K562 (cell line): ENCODE data around the gene SH2D3A. TPM values are rescaled to one million over a fixed set of nuclear protein-coding genes. Genes with fewer than 3 reads are reported as not detected.
A peak's percentile ranks its signal among the peaks of the same experiment; 100 is the strongest.

Experiments
- ATAC-seq: fragments of 200-7000 bp; cut with Tn5 transposase; 3 replicates; pipeline ENCODE4 v1.9.1; 2020; ENCODE audit warnings: moderate library complexity
- BruUV-seq: library from RNA; stranded (reverse); fragments of 400-500 nt; replicated peaks from 2 replicates; lab custom pipeline; 2021; lab: Mats Ljungman, UMichigan
- CTCF ChIA-PET: fragments of 300-600 bp; formaldehyde crosslinking; extraction: SDS; loops from one replicate; lab custom pipeline; 2021; ENCODE audit warnings: low intra/inter-chr PET ratio; lab: Yijun Ruan, JAX
- POLR2A ChIA-PET: fragments of 300-600, 350-650 bp; sonication (Branson Sonifier 250); formaldehyde crosslinking; extraction: SDS; loops from one replicate; lab custom pipeline; 2021; ENCODE audit warnings: antibody characterized with exemption, inconsistent platforms; lab: Yijun Ruan, JAX
- DNase-seq, 4 experiments: peaks; one replicate each; pipeline versions ENCODE4 v3.0.0 to v3.0.0-alpha.2; 2011 to 2018; ENCODE audit warnings: low spot score in 3 of 4, mixed read lengths in 3 of 4; ENCODE audit errors: extremely low read depth in 1 of 4
- FAIRE-seq: peaks from 2 replicates; lab custom pipeline; 2011; peaks lifted over from hg19 to GRCh38; lab: Jason Lieb, UNC
- H2AFZ ChIP-seq: 2 replicates; pipeline ENCODE4 v1.6.0; 2011; ENCODE audit warnings: low read depth, low read length, control low read depth, inconsistent platforms
- H3K27ac ChIP-seq: fragments of 200-600 bp; 3 replicates; pipeline ENCODE4 v1.8.0; 2011; ENCODE audit warnings: low read depth, mild to moderate bottlenecking, control low read depth, inconsistent platforms, low read length, moderate library complexity, mixed read lengths; ENCODE audit errors: extremely low read depth
- H3K27me3 ChIP-seq, 2 experiments: fragments of 300-600 bp in 1 of 2; 2 replicates in 1 of 2; 3 replicates in 1 of 2; pipeline versions ENCODE4 v1.6.0 to v1.8.0; 2011; ENCODE audit warnings: inconsistent platforms in 2 of 2, low read length in 2 of 2, mild to moderate bottlenecking in 1 of 2, mixed read lengths in 1 of 2, moderate library complexity in 1 of 2; ENCODE audit not compliant: control insufficient read depth in 2 of 2, insufficient read depth in 2 of 2
- H3K36me3 ChIP-seq: fragments of 300-600 bp; 3 replicates; pipeline ENCODE4 v1.8.0; 2011; ENCODE audit warnings: mild to moderate bottlenecking, low read length, inconsistent platforms; ENCODE audit not compliant: control insufficient read depth, insufficient read depth
- H3K4me1 ChIP-seq, 2 experiments: fragments of 200-600 bp in 1 of 2; replicated peaks in 1 of 2; 2 replicates in 1 of 2; 3 replicates in 1 of 2; pipeline versions ENCODE4 v1.5.1 to v1.8.0; 2011; ENCODE audit warnings: inconsistent platforms in 2 of 2, low read length in 2 of 2, mild to moderate bottlenecking in 1 of 2, mixed read lengths in 1 of 2, moderate library complexity in 1 of 2; ENCODE audit not compliant: control insufficient read depth in 2 of 2, insufficient read depth in 2 of 2
- H3K4me2 ChIP-seq: 2 replicates; pipeline ENCODE4 v1.6.1; 2011; ENCODE audit warnings: low read length, control low read depth, inconsistent platforms, mixed read lengths; ENCODE audit not compliant: insufficient read depth
- H3K4me3 ChIP-seq: fragments of 200-600 bp; sonication (generic), shearing (Covaris generic); 2 replicates; pipeline ENCODE4 v1.5.1; 2016; ENCODE audit warnings: control low read depth, inconsistent platforms
- H3K79me2 ChIP-seq: fragments of 200-600 bp; 3 replicates; pipeline ENCODE4 v1.8.0; 2011; ENCODE audit warnings: low read length, inconsistent platforms; ENCODE audit not compliant: control insufficient read depth, insufficient read depth
- H3K9ac ChIP-seq, 2 experiments: 2 replicates each; pipeline versions ENCODE4 v1.6.0 to v1.6.1; 2011; ENCODE audit warnings: low read depth in 2 of 2, low read length in 2 of 2, control low read depth in 1 of 2, inconsistent platforms in 1 of 2, mild to moderate bottlenecking in 1 of 2, mixed read lengths in 1 of 2; ENCODE audit not compliant: insufficient read depth in 1 of 2
- H3K9me1 ChIP-seq: one replicate; pipeline ENCODE4 v1.6.0; 2011; ENCODE audit warnings: inconsistent platforms, mild to moderate bottlenecking, low read length, moderate library complexity; ENCODE audit not compliant: control insufficient read depth, insufficient read depth
- H3K9me3 ChIP-seq: replicated peaks from 2 replicates; pipeline ENCODE4 v1.5.1; 2011; ENCODE audit warnings: low read depth, low read length, inconsistent platforms; ENCODE audit not compliant: control insufficient read depth, insufficient read depth
- H4K20me1 ChIP-seq: replicated peaks from 2 replicates; pipeline ENCODE4 v1.6.1; 2011; ENCODE audit warnings: low read length, inconsistent platforms, mixed read lengths; ENCODE audit not compliant: control insufficient read depth, insufficient read depth
- ARNT ChIP-seq, 2 experiments: fragments of 450-650 bp; IDR thresholded peaks; 2 replicates each; pipeline ENCODE4 v1.6.1; 2016; ENCODE audit warnings: mild to moderate bottlenecking in 1 of 2
- FOS ChIP-seq: IDR thresholded peaks from 3 replicates; pipeline ENCODE4 v1.6.1; 2011; ENCODE audit not compliant: insufficient read length; ENCODE audit errors: extremely low read depth
- HDAC6 ChIP-seq: IDR thresholded peaks from 2 replicates; pipeline ENCODE4 v1.6.1; 2012; ENCODE audit warnings: low read depth, mild to moderate bottlenecking, control low read depth, inconsistent platforms, low read length, moderate library complexity
- MEIS2 ChIP-seq: fragments of 450-650 bp; IDR thresholded peaks from 2 replicates; pipeline ENCODE4 v1.6.1; 2014; ENCODE audit warnings: mild to moderate bottlenecking; ENCODE audit not compliant: partially characterized antibody
- RAD51 ChIP-seq: fragments of 450-650 bp; IDR thresholded peaks from 2 replicates; pipeline ENCODE4 v1.7.1; 2016; ENCODE audit warnings: low read depth, mild to moderate bottlenecking, borderline replicate concordance
- TRIM28 ChIP-seq: fragments of 450-650 bp; IDR thresholded peaks from 2 replicates; pipeline ENCODE4 v1.6.1; 2017
- WGBS: fragments of 100-300 bp; shearing (Covaris generic); methylation state at CpG from one replicate; pipeline ENCODE4 v1.1.6; 2016; ENCODE audit warnings: low coverage, mixed read lengths; ENCODE audit not compliant: insufficient coverage; ENCODE audit errors: missing lambda C conversion rate; 5-methylcytosine and 5-hydroxymethylcytosine counted together
- in situ Hi-C: fragments of 300-500 bp; cut with MboI; formaldehyde crosslinking; loops from 4 replicates; pipeline ENCODE4 v1.15.0; 2018; ENCODE audit warnings: inconsistent platforms, mixed read lengths
- intact Hi-C: fragments of 100-400 bp; cut with micrococcal nuclease; formaldehyde crosslinking; loops from 2 replicates; pipeline ENCODE4 v1.14.2; 2022
- polyA plus RNA-seq, 8 experiments: library from polyadenylated mRNA; depleted of rRNA in 4 of 8; stranded (reverse) in 5 of 8; unstranded in 3 of 8; fragments of >200 nt; fragmentation: Nextera tagmentation in 2 of 8; fragmentation: Illumina TruSeq in 1 of 8; extraction: Ambion mirVana in 2 of 8; extraction: Trizol in 1 of 8; gene quantifications; 2 replicates each; pipeline versions ENCODE4 v1.2.1 to v1.2.3, GENCODE V29; 2011 to 2014; ENCODE audit warnings: inconsistent platforms in 1 of 8, missing spikeins in 1 of 8
- total RNA-seq, 7 experiments: library from RNA; depleted of rRNA in 6 of 7; stranded (reverse); fragments of >200 nt in 6 of 7; fragmentation: Illumina TruSeq in 2 of 7; extraction: Trizol in 2 of 7; gene quantifications; 2 replicates each; pipeline versions ENCODE4 v1.2.1 to v1.2.3, GENCODE V29; 2011 to 2021; ENCODE audit warnings: low replicate concordance in 1 of 7
- TF ChIP-seq, protein P1 (sequence below), 2 experiments: fragments of 450-650 bp; IDR thresholded peaks; 2 replicates each; pipeline ENCODE4 v1.6.1; 2018; ENCODE audit warnings: mild to moderate bottlenecking in 2 of 2, low read depth in 1 of 2; ENCODE audit not compliant: partially characterized antibody in 2 of 2
- TF ChIP-seq, protein P2 (sequence below), 2 experiments: IDR thresholded peaks in 1 of 2; conservative IDR thresholded peaks in 1 of 2; 2 replicates each; pipeline ENCODE4 v1.6.1; 2016; ENCODE audit warnings: low read depth in 2 of 2, mild to moderate bottlenecking in 1 of 2, missing compliant biosample characterization in 1 of 2, missing genetic modification characterization in 1 of 2, moderate library complexity in 1 of 2
- TF ChIP-seq, protein P3 (sequence below): fragments of 200-800 bp; sonication (Bioruptor generic); IDR thresholded peaks from 2 replicates; pipeline ENCODE4 v1.6.1; 2017; ENCODE audit warnings: missing genetic modification characterization, missing compliant biosample characterization
- TF ChIP-seq, protein P4 (sequence below): fragments of 450-650 bp; formaldehyde crosslinking; IDR thresholded peaks from 2 replicates; pipeline ENCODE4 v1.4.0; 2020; ENCODE audit warnings: mild to moderate bottlenecking, mixed read lengths

Gene SH2D3A
- total and polyA plus RNA-seq, 9 of the 15 experiments (the other 6 are each of a cell fraction or from before 2014, with no cell fraction given): 0.75 to 26.3 (median 8.9) TPM

DNA sequence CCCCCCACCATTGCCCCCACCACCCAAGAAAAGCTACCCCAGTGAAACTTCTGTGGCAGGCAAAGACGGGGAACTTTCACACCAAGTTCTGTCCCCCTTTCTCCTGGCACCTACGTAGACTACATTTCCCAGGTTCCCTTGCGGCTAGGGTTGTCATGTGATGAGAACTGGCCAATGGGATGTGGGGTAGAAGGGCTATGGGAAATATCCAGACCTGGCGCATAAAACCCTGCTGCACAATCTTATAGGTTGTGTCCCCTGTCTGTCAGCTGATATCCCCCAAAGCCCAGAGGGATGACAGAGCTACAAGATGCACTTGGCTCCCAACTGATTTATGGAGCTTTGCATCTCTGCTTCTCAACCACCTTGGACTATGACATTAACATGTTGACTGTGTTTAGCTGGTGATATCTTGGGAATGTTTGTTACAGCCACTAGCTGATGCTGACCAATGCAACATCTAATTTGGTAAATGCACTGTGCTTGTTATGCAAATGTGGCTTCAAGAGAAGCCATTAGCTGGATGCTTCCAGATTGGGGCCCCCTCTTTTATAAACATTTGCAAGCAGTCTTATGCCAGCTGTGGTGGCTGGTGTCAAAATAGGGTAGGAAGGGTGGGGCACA is 6.1 kb downstream of the SH2D3A start:
- H4K20me1 ChIP-seq: no peaks in the 10 kb centered on the region
- WGBS: 52% methylated on average over 3 of the region's 4 CpGs
- CTCF ChIA-PET: no interaction called here
- H3K36me3 ChIP-seq: peaks cover 13% of the 10 kb centered on the region; the same call in 2 of the 3 replicates
- in situ Hi-C loops (no loop called here), intact Hi-C loops (loop anchor here (10.0 kb wide), 1 partner anchor 104 kb away; no protein-coding TSS in a partner anchor)
- no peaks in the 10 kb centered on the region for H3K27me3 ChIP-seq
- DNase-seq: peak; percentile 63 to 86 (median 80)
- POLR2A ChIA-PET: interaction anchor here (1.0 to 1.1 kb wide), 3 partner anchors 10 to 39 kb away, joined by 3 to 4 read pairs (median 4); no protein-coding TSS in a partner anchor
- H3K9ac ChIP-seq: no peak overlapping the region
- no peaks in the 10 kb centered on the region; the same call in 1 of the 2 replicates for H3K9me3 ChIP-seq
- H3K4me3 ChIP-seq: no peak overlapping the region
- no peak overlapping the region for H2AFZ ChIP-seq
- peaks cover 3% of the 10 kb centered on the region for H3K9me1 ChIP-seq
- peak; percentile 85 for FAIRE-seq
- H3K79me2 ChIP-seq: peaks cover 7% of the 10 kb centered on the region
- no TSS peak for BruUV-seq
- no peak overlapping the region for H3K27ac ChIP-seq
- H3K4me2 ChIP-seq: no peak overlapping the region
- peaks cover 5 to 8% of the 10 kb centered on the region in 2 experiments for H3K4me1 ChIP-seq
- peak; percentile 95 for ATAC-seq
- TF ChIP-seq FOS: peak; percentile 45
- peak; percentile 85 for TF ChIP-seq TRIM28
- TF ChIP-seq, protein P1, sequence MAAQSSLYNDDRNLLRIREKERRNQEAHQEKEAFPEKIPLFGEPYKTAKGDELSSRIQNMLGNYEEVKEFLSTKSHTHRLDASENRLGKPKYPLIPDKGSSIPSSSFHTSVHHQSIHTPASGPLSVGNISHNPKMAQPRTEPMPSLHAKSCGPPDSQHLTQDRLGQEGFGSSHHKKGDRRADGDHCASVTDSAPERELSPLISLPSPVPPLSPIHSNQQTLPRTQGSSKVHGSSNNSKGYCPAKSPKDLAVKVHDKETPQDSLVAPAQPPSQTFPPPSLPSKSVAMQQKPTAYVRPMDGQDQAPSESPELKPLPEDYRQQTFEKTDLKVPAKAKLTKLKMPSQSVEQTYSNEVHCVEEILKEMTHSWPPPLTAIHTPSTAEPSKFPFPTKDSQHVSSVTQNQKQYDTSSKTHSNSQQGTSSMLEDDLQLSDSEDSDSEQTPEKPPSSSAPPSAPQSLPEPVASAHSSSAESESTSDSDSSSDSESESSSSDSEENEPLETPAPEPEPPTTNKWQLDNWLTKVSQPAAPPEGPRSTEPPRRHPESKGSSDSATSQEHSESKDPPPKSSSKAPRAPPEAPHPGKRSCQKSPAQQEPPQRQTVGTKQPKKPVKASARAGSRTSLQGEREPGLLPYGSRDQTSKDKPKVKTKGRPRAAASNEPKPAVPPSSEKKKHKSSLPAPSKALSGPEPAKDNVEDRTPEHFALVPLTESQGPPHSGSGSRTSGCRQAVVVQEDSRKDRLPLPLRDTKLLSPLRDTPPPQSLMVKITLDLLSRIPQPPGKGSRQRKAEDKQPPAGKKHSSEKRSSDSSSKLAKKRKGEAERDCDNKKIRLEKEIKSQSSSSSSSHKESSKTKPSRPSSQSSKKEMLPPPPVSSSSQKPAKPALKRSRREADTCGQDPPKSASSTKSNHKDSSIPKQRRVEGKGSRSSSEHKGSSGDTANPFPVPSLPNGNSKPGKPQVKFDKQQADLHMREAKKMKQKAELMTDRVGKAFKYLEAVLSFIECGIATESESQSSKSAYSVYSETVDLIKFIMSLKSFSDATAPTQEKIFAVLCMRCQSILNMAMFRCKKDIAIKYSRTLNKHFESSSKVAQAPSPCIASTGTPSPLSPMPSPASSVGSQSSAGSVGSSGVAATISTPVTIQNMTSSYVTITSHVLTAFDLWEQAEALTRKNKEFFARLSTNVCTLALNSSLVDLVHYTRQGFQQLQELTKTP (IDR thresholded peaks at IDR 0.05; ENCODE audit: low read depth in 1 of 2, partially characterized antibody in 2 of 2): peak in 1 of 2 experiments; percentile 91
- TF ChIP-seq, protein P2, sequence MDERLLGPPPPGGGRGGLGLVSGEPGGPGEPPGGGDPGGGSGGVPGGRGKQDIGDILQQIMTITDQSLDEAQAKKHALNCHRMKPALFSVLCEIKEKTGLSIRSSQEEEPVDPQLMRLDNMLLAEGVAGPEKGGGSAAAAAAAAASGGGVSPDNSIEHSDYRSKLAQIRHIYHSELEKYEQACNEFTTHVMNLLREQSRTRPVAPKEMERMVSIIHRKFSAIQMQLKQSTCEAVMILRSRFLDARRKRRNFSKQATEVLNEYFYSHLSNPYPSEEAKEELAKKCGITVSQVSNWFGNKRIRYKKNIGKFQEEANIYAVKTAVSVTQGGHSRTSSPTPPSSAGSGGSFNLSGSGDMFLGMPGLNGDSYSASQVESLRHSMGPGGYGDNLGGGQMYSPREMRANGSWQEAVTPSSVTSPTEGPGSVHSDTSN (CRISPR knock-in tag; IDR thresholded peaks at IDR 0.05; ENCODE audit: low read depth): no peak
- TF ChIP-seq, protein P2 (tag; conservative IDR thresholded peaks at IDR 0.05; ENCODE audit: low read depth): peak; percentile 78
- TF ChIP-seq, protein P3, sequence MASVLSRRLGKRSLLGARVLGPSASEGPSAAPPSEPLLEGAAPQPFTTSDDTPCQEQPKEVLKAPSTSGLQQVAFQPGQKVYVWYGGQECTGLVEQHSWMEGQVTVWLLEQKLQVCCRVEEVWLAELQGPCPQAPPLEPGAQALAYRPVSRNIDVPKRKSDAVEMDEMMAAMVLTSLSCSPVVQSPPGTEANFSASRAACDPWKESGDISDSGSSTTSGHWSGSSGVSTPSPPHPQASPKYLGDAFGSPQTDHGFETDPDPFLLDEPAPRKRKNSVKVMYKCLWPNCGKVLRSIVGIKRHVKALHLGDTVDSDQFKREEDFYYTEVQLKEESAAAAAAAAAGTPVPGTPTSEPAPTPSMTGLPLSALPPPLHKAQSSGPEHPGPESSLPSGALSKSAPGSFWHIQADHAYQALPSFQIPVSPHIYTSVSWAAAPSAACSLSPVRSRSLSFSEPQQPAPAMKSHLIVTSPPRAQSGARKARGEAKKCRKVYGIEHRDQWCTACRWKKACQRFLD (CRISPR knock-in tag): 0 out of 2 replicates have a peak, but pooled peaks have one; percentile 27
- TF ChIP-seq RAD51: peak; percentile 80
- no peak for TF ChIP-seq HDAC6
- TF ChIP-seq, protein P4, sequence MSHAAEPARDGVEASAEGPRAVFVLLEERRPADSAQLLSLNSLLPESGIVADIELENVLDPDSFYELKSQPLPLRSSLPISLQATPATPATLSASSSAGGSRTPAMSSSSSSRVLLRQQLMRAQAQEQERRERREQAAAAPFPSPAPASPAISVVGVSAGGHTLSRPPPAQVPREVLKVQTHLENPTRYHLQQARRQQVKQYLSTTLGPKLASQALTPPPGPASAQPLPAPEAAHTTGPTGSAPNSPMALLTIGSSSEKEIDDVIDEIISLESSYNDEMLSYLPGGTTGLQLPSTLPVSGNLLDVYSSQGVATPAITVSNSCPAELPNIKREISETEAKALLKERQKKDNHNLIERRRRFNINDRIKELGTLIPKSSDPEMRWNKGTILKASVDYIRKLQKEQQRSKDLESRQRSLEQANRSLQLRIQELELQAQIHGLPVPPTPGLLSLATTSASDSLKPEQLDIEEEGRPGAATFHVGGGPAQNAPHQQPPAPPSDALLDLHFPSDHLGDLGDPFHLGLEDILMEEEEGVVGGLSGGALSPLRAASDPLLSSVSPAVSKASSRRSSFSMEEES (CRISPR knock-in tag): peak; percentile 58
- peak in 1 of 2 experiments; percentile 61; a peak in 1 of 4 replicates for TF ChIP-seq ARNT (IDR thresholded peaks at IDR 0.05)
- peak; percentile 25 for TF ChIP-seq MEIS2
